ENCODE data around the gene SLX4IP. TPM values are rescaled to one million over a fixed set of nuclear protein-coding genes. Genes with fewer than 3 reads are reported as not detected.

Gene SLX4IP
- total and polyA plus RNA-seq, 2 of the 13 experiments (the other 11 are each of a cell fraction or from before 2014, with no cell fraction given): 3.6 to 7.3 TPM

DNA sequence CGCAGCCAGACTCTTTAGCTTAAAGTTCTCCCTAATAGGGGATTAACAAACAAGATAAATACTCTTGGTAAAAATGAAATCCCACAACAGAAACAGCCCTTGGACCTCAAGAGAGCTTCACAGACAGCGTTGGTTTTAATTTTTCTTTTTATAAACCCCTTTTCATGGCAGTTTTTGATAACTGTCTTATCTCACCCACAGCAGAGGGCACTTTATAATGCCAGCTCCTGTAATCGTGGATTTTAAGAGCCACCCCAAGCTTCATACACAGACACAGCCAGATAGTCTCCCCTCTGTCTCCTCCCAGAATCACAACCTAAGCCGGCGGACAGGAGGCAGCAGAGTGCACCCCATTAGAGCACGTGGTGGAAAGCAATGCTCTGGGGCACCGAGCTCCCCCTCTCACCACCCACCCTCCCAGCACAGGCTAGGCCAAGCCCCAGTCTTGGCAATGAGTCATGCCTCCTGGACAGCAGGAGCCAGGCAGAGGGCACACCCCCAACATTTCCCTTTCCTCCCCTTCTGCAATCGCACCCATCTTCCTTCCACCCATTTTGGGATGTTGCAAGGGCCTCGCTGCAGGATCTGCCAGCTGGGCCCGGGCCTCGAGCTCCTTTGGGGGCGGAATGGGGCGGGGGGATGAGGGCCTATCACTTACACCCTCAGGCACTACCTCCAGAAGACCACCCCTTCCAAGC lies 236.3 kb downstream of the SLX4IP start (continued):
- TF ChIP-seq, protein P1, sequence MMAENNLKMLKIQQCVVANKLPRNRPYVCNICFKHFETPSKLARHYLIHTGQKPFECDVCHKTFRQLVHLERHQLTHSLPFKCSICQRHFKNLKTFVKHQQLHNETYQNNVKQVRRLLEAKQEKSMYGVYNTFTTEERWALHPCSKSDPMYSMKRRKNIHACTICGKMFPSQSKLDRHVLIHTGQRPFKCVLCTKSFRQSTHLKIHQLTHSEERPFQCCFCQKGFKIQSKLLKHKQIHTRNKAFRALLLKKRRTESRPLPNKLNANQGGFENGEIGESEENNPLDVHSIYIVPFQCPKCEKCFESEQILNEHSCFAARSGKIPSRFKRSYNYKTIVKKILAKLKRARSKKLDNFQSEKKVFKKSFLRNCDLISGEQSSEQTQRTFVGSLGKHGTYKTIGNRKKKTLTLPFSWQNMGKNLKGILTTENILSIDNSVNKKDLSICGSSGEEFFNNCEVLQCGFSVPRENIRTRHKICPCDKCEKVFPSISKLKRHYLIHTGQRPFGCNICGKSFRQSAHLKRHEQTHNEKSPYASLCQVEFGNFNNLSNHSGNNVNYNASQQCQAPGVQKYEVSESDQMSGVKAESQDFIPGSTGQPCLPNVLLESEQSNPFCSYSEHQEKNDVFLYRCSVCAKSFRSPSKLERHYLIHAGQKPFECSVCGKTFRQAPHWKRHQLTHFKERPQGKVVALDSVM (CRISPR knock-in tag; IDR thresholded peaks at IDR 0.05): no peak
- TF ChIP-seq, protein P2, sequence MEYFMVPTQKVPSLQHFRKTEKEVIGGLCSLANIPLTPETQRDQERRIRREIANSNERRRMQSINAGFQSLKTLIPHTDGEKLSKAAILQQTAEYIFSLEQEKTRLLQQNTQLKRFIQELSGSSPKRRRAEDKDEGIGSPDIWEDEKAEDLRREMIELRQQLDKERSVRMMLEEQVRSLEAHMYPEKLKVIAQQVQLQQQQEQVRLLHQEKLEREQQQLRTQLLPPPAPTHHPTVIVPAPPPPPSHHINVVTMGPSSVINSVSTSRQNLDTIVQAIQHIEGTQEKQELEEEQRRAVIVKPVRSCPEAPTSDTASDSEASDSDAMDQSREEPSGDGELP (IDR thresholded peaks at IDR 0.05; ENCODE audit: borderline replicate concordance, low read depth): no peak
- TF ChIP-seq ZNF317 (CRISPR knock-in tag; IDR thresholded peaks at IDR 0.05) (peak; percentile 48; the same call in 1 of the 2 replicates), IRX3 (CRISPR knock-in tag; IDR thresholded peaks at IDR 0.05; ENCODE audit: borderline replicate concordance, low read depth) (no peak), ZNF557 (CRISPR knock-in tag; IDR thresholded peaks at IDR 0.05) (0 out of 2 replicates have a peak, but pooled peaks have one; percentile 65), ZNF510 (CRISPR knock-in tag; IDR thresholded peaks at IDR 0.05; ENCODE audit: low read depth) (0 out of 2 replicates have a peak, but pooled peaks have one; percentile 20), ZNF17 (CRISPR knock-in tag; IDR thresholded peaks at IDR 0.05) (no peak), ZNF3 (CRISPR knock-in tag; IDR thresholded peaks at IDR 0.05) (no peak), ZNF333 (CRISPR knock-in tag; IDR thresholded peaks at IDR 0.05; ENCODE audit: borderline replicate concordance) (no peak), MTF1 (CRISPR knock-in tag; IDR thresholded peaks at IDR 0.05) (no peak), ZSCAN21 (CRISPR knock-in tag; IDR thresholded peaks at IDR 0.05; ENCODE audit: borderline replicate concordance) (no peak), JUNB (CRISPR knock-in tag; IDR thresholded peaks at IDR 0.05; ENCODE audit: borderline replicate concordance) (peak; percentile 82; the same call in 1 of the 2 replicates), STAT5B (CRISPR knock-in tag; IDR thresholded peaks at IDR 0.05) (no peak), MZF1 (CRISPR knock-in tag; IDR thresholded peaks at IDR 0.05; ENCODE audit: borderline replicate concordance) (no peak; the same call in 1 of the 2 replicates), EP300 (IDR thresholded peaks at IDR 0.05; ENCODE audit: low read depth in 2 of 2, low read length in 2 of 2) (peak; percentile 39 to 76; a peak in 2 of 4 replicates), EP300 (CRISPR knock-in tag; IDR thresholded peaks at IDR 0.05; ENCODE audit: borderline replicate concordance) (peak; percentile 68), RFX5 (IDR thresholded peaks at IDR 0.05; ENCODE audit: low read depth, low read length) (no peak), KAT8 (CRISPR knock-in tag; IDR thresholded peaks at IDR 0.05) (peak; percentile 62; the same call in 1 of the 2 replicates)
- TF ChIP-seq, protein P3, sequence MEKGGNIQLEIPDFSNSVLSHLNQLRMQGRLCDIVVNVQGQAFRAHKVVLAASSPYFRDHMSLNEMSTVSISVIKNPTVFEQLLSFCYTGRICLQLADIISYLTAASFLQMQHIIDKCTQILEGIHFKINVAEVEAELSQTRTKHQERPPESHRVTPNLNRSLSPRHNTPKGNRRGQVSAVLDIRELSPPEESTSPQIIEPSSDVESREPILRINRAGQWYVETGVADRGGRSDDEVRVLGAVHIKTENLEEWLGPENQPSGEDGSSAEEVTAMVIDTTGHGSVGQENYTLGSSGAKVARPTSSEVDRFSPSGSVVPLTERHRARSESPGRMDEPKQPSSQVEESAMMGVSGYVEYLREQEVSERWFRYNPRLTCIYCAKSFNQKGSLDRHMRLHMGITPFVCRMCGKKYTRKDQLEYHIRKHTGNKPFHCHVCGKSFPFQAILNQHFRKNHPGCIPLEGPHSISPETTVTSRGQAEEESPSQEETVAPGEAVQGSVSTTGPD (CRISPR knock-in tag; IDR thresholded peaks at IDR 0.05): no peak; the same call in 1 of the 2 replicates
- TF ChIP-seq, protein P4, sequence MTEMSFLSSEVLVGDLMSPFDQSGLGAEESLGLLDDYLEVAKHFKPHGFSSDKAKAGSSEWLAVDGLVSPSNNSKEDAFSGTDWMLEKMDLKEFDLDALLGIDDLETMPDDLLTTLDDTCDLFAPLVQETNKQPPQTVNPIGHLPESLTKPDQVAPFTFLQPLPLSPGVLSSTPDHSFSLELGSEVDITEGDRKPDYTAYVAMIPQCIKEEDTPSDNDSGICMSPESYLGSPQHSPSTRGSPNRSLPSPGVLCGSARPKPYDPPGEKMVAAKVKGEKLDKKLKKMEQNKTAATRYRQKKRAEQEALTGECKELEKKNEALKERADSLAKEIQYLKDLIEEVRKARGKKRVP (CRISPR knock-in tag; IDR thresholded peaks at IDR 0.05): 0 out of 4 replicates have a peak, but pooled peaks of 1 of the 2 experiments have one; percentile 40
- TF ChIP-seq, protein P5, sequence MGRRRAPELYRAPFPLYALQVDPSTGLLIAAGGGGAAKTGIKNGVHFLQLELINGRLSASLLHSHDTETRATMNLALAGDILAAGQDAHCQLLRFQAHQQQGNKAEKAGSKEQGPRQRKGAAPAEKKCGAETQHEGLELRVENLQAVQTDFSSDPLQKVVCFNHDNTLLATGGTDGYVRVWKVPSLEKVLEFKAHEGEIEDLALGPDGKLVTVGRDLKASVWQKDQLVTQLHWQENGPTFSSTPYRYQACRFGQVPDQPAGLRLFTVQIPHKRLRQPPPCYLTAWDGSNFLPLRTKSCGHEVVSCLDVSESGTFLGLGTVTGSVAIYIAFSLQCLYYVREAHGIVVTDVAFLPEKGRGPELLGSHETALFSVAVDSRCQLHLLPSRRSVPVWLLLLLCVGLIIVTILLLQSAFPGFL (CRISPR knock-in tag; IDR thresholded peaks at IDR 0.05): no peak
- TF ChIP-seq, protein P6, sequence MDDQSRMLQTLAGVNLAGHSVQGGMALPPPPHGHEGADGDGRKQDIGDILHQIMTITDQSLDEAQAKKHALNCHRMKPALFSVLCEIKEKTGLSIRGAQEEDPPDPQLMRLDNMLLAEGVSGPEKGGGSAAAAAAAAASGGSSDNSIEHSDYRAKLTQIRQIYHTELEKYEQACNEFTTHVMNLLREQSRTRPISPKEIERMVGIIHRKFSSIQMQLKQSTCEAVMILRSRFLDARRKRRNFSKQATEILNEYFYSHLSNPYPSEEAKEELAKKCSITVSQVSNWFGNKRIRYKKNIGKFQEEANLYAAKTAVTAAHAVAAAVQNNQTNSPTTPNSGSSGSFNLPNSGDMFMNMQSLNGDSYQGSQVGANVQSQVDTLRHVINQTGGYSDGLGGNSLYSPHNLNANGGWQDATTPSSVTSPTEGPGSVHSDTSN (CRISPR knock-in tag; IDR thresholded peaks at IDR 0.05; ENCODE audit: borderline replicate concordance): no peak
